Lower lobe of right lung (tissue), 2 donors: ENCODE results near the gene LMO2. TPM values are rescaled to one million over a fixed set of nuclear protein-coding genes. Genes with fewer than 3 reads are reported as not detected.
"Not testable (repeated sequence)": the region's sequence is repeated elsewhere in the genome, so short reads cannot be mapped to it uniquely, and the experiment has no call there.

Experiments
- ATAC-seq, 2 donors: fragments of 200-7000 bp; cut with Tn5 transposase; one replicate each; pipeline ENCODE4 v1.9.1; 2020 to 2022; ENCODE audit warnings: mild to moderate bottlenecking in 2 of 2, moderate library complexity in 2 of 2
- DNase-seq: peaks from one replicate; pipeline ENCODE4 v3.0.0-alpha.2; 2020
- H3K27ac ChIP-seq: fragments of 200-600 bp; one replicate; pipeline ENCODE4 v1.8.0; 2022
- H3K27me3 ChIP-seq: fragments of 200-600 bp; one replicate; pipeline ENCODE4 v1.8.0; 2022; ENCODE audit warnings: low read depth
- H3K36me3 ChIP-seq: fragments of 200-600 bp; one replicate; pipeline ENCODE4 v1.8.0; 2022; ENCODE audit warnings: mild to moderate bottlenecking
- H3K4me1 ChIP-seq: fragments of 200-600 bp; one replicate; pipeline ENCODE4 v1.8.0; 2022
- H3K4me3 ChIP-seq: fragments of 200-600 bp; one replicate; pipeline ENCODE4 v1.8.0; 2022; ENCODE audit warnings: mild to moderate bottlenecking
- H3K9me3 ChIP-seq: fragments of 200-600 bp; one replicate; pipeline ENCODE4 v1.8.0; 2022
- intact Hi-C: fragments of 100-400 bp; cut with DNase I; formaldehyde crosslinking; loops from one replicate; pipeline ENCODE4 v1.11.0; 2022
- total RNA-seq: library from RNA; stranded (reverse); fragmentation: NEBNext Ultra II Directional; extraction: Animal tissue kit (Norgen Biotek cat#: 25700); gene quantifications from one replicate; pipeline ENCODE4 v1.2.1, GENCODE V29; 2021
- TF ChIP-seq, protein P1 (sequence below): fragments of 200-600 bp; IDR thresholded peaks from one replicate; pipeline ENCODE4 v1.8.0; 2022; ENCODE audit warnings: antibody characterized with exemption, mild to moderate bottlenecking
- donor health status: DM: no; HTN: yes; CAD: no; lungs with severe emphysema.

The LMO2 gene
- total RNA-seq, 1 donor from 2014 or later: 56.4 TPM

DNA sequence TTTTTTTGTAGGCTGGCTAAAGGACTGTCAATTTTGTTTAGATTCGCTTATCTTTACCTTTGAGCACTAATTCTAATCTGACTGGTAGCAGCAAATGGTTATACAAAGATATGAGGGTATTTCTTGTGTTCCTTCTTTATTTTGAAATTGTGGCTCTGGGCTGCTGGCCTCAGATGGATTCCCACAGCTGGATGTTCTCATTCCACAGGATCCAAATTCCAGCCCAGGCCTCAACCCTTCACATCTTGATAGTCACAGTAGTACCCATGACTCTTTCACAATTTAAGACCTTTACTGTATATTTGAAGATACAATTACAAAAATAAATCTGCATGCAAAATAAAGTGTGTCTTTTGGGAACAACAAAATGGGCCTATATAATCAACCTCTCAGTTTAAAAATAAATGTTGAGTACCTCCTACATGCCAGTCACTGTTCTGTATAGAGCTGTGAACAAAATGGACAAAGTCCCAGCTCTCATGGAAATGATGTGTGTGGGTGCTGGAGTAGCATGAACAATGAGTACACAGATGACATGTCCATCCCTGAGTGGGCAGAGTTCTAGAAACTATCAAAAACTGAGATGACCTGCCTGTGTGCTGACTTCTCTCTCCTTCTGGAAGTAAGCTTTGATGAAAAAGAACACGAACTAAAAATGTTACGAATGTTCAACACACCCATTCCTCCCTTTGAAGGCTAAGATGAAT lies 65.9 kb downstream of the LMO2 start:
- H3K27me3 ChIP-seq: peaks cover 17% of the 10 kb centered on the region
- intact Hi-C loops: no loop called here
- TF ChIP-seq, protein P1, sequence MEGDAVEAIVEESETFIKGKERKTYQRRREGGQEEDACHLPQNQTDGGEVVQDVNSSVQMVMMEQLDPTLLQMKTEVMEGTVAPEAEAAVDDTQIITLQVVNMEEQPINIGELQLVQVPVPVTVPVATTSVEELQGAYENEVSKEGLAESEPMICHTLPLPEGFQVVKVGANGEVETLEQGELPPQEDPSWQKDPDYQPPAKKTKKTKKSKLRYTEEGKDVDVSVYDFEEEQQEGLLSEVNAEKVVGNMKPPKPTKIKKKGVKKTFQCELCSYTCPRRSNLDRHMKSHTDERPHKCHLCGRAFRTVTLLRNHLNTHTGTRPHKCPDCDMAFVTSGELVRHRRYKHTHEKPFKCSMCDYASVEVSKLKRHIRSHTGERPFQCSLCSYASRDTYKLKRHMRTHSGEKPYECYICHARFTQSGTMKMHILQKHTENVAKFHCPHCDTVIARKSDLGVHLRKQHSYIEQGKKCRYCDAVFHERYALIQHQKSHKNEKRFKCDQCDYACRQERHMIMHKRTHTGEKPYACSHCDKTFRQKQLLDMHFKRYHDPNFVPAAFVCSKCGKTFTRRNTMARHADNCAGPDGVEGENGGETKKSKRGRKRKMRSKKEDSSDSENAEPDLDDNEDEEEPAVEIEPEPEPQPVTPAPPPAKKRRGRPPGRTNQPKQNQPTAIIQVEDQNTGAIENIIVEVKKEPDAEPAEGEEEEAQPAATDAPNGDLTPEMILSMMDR: no peak
- no peaks in the 10 kb centered on the region for H3K9me3 ChIP-seq
- no peak overlapping the region for H3K4me3 ChIP-seq
- ATAC-seq (no peak), DNase-seq (no peak)
- H3K27ac ChIP-seq: no peak overlapping the region
- no peaks in the 10 kb centered on the region for H3K36me3 ChIP-seq
- H3K4me1 ChIP-seq: peaks cover 11% of the 10 kb centered on the region

DNA sequence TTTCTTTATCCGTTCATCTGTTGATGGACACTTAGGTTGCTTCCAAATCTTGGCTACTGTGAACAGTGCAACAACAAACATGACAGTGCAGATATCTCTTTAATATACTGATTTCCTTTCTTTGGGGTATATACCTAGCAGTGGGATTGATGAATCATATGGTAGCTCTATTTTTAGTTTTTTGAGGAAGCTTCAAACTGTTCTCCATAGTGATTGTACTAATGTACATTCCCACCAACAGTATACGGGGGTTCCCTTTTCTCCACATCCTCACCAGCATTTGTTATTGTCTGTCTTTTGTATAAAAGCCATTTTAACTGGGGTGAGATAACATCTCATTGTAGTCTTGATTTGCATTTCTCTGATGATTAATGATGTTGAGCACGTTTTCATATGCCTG lies 68.9 kb downstream of the LMO2 start:
- not testable (repeated sequence) for DNase-seq, H3K9me3 ChIP-seq

DNA sequence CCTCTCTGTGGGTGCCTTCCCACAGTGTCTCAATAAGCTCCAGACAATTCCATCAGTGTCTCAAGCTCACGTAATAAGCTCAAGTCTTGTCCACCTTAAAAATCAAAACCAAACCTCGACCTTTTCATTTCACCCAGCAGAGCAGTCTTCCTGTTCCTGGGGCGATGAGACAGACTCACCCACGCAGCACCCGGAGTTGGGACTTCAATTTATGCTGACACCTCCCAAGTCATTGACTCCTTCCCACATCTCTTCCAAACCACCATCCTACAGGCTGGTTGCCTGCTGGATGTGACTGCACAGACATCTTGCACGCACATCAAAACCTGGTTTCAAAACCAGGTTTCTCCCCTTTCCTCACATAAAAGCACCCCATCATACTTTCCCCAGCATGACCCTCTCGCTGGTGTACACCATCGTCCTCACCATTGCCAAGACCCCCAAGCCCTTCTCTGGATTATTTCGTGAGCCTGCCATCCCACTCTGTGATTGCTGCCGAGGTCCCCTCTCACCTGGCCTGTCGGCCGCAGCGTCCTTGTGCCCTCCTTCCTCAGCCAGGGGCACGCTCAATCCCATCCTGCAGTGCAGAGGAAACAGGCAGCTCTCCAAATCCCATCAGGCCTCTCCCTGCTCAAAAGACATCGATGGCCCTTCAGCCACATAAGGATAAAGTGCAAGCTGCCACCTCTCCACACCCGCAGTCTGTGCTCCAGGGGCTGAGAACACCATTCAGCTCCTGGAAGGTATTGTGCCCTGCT lies 72.4 kb downstream of the LMO2 start:
- ATAC-seq (no peak), DNase-seq (no peak)
- Histone ChIP-seq H3K9me3 (no peaks in the 10 kb centered on the region), H3K36me3 (no peaks in the 10 kb centered on the region), H3K4me1 (no peaks in the 10 kb centered on the region), H3K4me3 (no peak overlapping the region), H3K27ac (no peak overlapping the region), H3K27me3 (no peaks in the 10 kb centered on the region)
- intact Hi-C loops: no loop called here
- TF ChIP-seq, protein P1: no peak

More for the DNA sequence above, 68.9 kb downstream of the LMO2 start:
- H3K4me3 ChIP-seq, H3K27ac ChIP-seq, H3K36me3 ChIP-seq, intact Hi-C loops, H3K27me3 ChIP-seq, H3K4me1 ChIP-seq, ATAC-seq: not testable (repeated sequence)

Other genes with a start within 250 kb of the LMO2 start
- not detected for gene C11orf91, start 191.2 kb downstream of the LMO2 start, total RNA-seq
- gene CD59, start 155.7 kb downstream of the LMO2 start, total RNA-seq: 816 TPM
- 32.6 TPM for gene FBXO3, start 117.6 kb downstream of the LMO2 start, total RNA-seq
- 187 TPM for gene CAPRIN1, start 159.7 kb upstream of the LMO2 start, total RNA-seq
- gene NAT10, start 213.6 kb upstream of the LMO2 start, total RNA-seq: 37.3 TPM